Fibroblast of villous mesenchyme (primary cell): ENCODE results near the gene CFAP74. TPM values are rescaled to one million over a fixed set of nuclear protein-coding genes. Genes with fewer than 3 reads are reported as not detected.

Experiments used
- DNase-seq: peaks from one replicate; pipeline ENCODE4 v3.0.0-alpha.2; 2010; ENCODE audit warnings: low read depth
- H3K4me3 ChIP-seq: 2 replicates; pipeline ENCODE4 v1.5.1; 2011; ENCODE audit warnings: low read depth, mild to moderate bottlenecking, low read length
- CTCF ChIP-seq: IDR thresholded peaks from 2 replicates; pipeline ENCODE4 v1.5.1; 2012; ENCODE audit warnings: low read depth, mild to moderate bottlenecking, low read length; ENCODE audit not compliant: insufficient read depth
- total RNA-seq: library from RNA; depleted of rRNA; stranded (reverse); fragments of >200 nt; gene quantifications from 2 replicates; pipeline ENCODE4 v1.2.3, GENCODE V29; 2012

Gene CFAP74
- total RNA-seq, 1 donor, result not detected

- no peak overlapping the region for H3K4me3 ChIP-seq
- no peak for TF ChIP-seq CTCF
- no peak for DNase-seq
These were observed 122.8 kb downstream of the CFAP74 start for GRCh38 chr1:1880617-1881312.

- no peak for TF ChIP-seq CTCF
- no peak for DNase-seq
- no peak overlapping the region for H3K4me3 ChIP-seq
These were observed 123.6 kb downstream of the CFAP74 start for GRCh38 chr1:1879942-1880341.

GRCh38 chr1:1877865-1878436, 125.6 kb downstream of the CFAP74 start:
- no peak overlapping the region for H3K4me3 ChIP-seq
- no peak for TF ChIP-seq CTCF
- DNase-seq, result no peak

GRCh38 chr1:1876335-1876930, 127.2 kb downstream of the CFAP74 start:
- DNase-seq, result no peak
- H3K4me3 ChIP-seq, result no peak overlapping the region
- no peak for TF ChIP-seq CTCF

GRCh38 chr1:1875932-1876331, 127.7 kb downstream of the CFAP74 start:
- no peak for DNase-seq
- no peak for TF ChIP-seq CTCF

GRCh38 chr1:1874901-1875300, 128.7 kb downstream of the CFAP74 start:
- H3K4me3 ChIP-seq, result no peak overlapping the region
- TF ChIP-seq CTCF, result no peak
- no peak for DNase-seq

More at GRCh38 chr1:1875932-1876331, 127.7 kb downstream of the CFAP74 start:
- H3K4me3 ChIP-seq, result no peak overlapping the region
